Central memory CD8-positive, alpha-beta T cell (primary cell): ENCODE results near the gene PARVA.

ENCODE experiments used
- ATAC-seq: fragments of 150-1000 bp; cut with Tn5 transposase; replicated peaks from 2 replicates; pipeline ENCODE4 v1.10.0; 2022; ENCODE audit warnings: mild to moderate bottlenecking, moderate FRiP score, moderate number of reproducible peaks; ENCODE audit not compliant: poor library complexity, severe bottlenecking; ENCODE audit errors: extremely low read depth
- DNase-seq, 2 donors: peaks; one replicate each; pipeline ENCODE4 v3.0.0; 2021; ENCODE audit warnings: low spot score in 2 of 2
- H3K27ac Mint-ChIP-seq: one replicate; pipeline ENCODE4 v1.8.0; 2022; ENCODE audit warnings: low read depth, mild to moderate bottlenecking, moderate library complexity, mixed read lengths
- H3K27me3 Mint-ChIP-seq: one replicate; pipeline ENCODE4 v1.8.0; 2022; ENCODE audit warnings: mixed read lengths
- H3K36me3 Mint-ChIP-seq: one replicate; pipeline ENCODE4 v1.8.0; 2022; ENCODE audit warnings: mild to moderate bottlenecking, moderate library complexity, mixed read lengths; ENCODE audit not compliant: insufficient read depth
- H3K4me1 Mint-ChIP-seq: one replicate; pipeline ENCODE4 v1.8.0; 2022; ENCODE audit warnings: mixed read lengths
- H3K4me3 Mint-ChIP-seq: one replicate; pipeline ENCODE4 v1.8.0; 2022; ENCODE audit warnings: mild to moderate bottlenecking, moderate library complexity, mixed read lengths
- H3K9me3 Mint-ChIP-seq: one replicate; pipeline ENCODE4 v1.8.0; 2022; ENCODE audit warnings: mixed read lengths

PARVA gene

DNA sequence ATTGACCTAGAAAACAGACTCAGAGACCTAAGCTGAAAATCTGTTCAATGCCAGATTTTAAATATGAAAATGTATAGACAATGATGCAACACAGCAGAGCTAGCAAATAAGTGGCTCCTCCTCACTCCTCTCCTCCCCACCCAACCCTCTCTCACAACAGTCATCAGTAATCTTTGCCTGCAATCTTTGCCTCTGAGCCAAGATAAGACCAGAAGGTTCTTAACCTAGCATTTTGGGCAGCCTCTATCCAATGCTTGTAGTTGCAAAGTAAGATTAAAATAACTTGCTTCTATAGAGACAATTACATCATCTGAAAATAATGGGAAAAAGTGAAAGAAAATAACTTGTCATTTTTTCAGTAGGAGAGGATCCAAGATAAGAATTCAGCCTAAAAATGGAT, 117.3 kb downstream of the PARVA start:
- no peak overlapping the region for H3K4me3 Mint-ChIP-seq
- H3K27me3 Mint-ChIP-seq = peaks cover 3% of the 10 kb centered on the region
- no peak for ATAC-seq

DNA sequence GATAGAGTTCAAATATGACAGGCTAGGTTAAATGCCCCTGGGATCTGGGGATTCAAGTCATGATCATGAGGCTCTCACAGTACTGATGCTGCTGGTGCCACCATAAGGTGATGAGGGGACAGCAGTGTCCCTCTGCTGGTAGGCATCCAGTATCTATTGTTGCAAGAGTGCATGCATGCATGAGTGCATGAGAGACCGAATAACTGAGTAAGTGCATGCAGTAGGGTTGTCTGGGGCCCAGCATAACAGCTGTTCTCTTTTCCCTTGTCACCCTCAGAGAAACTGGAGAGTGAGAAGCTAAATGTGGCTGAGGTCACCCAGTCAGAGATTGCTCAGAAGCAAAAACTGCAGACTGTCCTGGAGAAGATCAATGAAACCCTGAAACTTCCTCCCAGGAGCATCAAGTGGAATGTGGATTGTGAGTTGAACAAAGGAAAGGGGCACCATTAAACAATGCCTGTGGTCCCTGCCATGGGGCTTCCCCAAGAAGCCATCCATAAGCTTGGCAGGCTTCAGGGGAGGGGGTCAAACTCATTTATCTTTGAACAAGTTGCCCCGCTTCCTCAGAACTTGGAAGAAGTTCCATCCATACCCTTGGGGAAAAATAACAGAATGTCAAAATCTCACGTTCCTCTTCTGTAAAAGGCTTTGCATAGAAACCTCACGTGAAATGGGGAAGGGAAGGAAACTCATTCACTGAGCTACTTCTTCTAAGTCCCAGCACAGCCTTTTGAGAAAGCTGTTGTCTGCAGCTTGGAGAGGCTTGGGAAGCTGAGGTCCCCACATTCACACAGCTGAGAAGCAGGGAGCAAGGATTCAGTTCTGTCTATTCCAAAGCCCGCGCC, 119.0 kb downstream of the PARVA start:
- Mint-ChIP-seq H3K4me3 (no peak overlapping the region), H3K4me1 (no peaks in the 10 kb centered on the region), H3K9me3 (no peaks in the 10 kb centered on the region), H3K27me3 (no peaks in the 10 kb centered on the region), H3K36me3 (peaks cover 2% of the 10 kb centered on the region), H3K27ac (no peak overlapping the region)
- DNase-seq (no peak), ATAC-seq (no peak)

More for the DNA sequence above, 117.3 kb downstream of the PARVA start:
- H3K27ac Mint-ChIP-seq = no peak overlapping the region
- H3K36me3 Mint-ChIP-seq = peaks cover 2% of the 10 kb centered on the region
- no peaks in the 10 kb centered on the region for H3K4me1 Mint-ChIP-seq
- peaks cover under 1% of the 10 kb centered on the region for H3K9me3 Mint-ChIP-seq
- no peak for DNase-seq

DNA sequence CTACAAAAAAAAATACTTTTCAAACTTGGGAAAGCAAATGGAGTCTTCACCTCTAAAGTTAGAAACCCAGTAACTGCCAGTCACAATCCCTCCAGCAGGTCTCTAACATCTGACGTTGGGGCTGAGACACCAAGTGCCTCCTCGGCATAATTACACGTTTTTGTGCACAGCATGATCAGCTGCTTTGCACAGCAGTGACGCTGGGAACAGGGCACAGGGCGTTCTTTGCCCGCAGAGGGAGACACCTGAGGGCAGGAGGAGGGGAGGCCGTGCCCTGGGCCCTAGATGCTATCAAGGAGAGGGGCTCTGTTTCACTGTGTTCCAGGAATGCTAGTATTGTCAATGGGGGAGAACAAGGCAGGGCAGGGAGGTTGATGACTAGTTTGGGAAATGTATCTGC, 120.1 kb downstream of the PARVA start:
- no peaks in the 10 kb centered on the region for H3K4me1 Mint-ChIP-seq
- H3K9me3 Mint-ChIP-seq = no peaks in the 10 kb centered on the region
- ATAC-seq (no peak), DNase-seq (no peak)
- no peak overlapping the region for H3K4me3 Mint-ChIP-seq
- no peaks in the 10 kb centered on the region for H3K27me3 Mint-ChIP-seq
- H3K27ac Mint-ChIP-seq = no peak overlapping the region
- peaks cover 2% of the 10 kb centered on the region for H3K36me3 Mint-ChIP-seq

DNA sequence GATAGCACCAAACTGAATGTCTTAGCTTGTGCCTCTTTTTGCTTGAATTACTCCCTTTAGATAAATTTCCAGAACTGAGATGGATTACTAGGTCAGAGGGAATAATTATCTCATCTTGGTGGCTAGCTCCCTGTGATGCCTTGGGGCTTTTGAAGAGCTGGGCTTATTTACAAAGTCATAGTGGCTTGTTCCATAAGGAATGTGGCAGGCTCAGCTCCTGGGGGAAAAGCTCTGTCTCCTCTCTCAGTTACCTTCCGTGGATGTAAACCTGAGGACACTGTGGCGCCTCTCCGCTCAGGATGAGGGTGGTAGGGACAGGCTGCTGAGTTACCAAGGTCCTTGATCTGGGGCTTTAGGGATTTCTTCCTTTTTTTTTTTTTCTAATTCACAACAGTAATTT, 121.7 kb downstream of the PARVA start:
- Mint-ChIP-seq H3K36me3 (peaks cover 2% of the 10 kb centered on the region), H3K4me1 (no peaks in the 10 kb centered on the region), H3K27me3 (no peaks in the 10 kb centered on the region), H3K9me3 (no peaks in the 10 kb centered on the region), H3K27ac (no peak overlapping the region), H3K4me3 (no peak overlapping the region)
- DNase-seq (no peak), ATAC-seq (no peak)

DNA sequence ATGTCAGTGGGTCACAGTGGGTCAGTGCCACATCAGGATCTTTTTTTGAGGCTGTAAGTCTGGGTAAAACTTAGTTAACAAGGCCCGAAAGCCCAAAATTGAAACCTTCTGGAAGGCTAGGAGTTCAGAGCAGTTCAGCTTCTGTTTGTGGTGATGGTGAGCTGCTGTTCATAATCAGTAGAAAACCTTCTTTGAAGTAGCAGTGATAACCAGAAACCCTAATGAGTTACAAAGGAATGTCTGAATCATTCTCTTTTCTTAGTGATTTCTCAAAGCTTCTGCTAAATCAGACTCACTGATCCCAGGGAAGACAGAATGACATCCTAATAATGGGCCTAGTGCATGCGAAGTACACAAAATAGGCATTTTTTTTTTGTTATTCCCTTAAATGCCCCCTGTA, 124.7 kb downstream of the PARVA start:
- Mint-ChIP-seq H3K9me3 (no peaks in the 10 kb centered on the region), H3K27me3 (peaks cover under 1% of the 10 kb centered on the region), H3K27ac (no peak overlapping the region), H3K4me3 (no peak overlapping the region), H3K36me3 (no peaks in the 10 kb centered on the region), H3K4me1 (no peaks in the 10 kb centered on the region)
- no peak for DNase-seq
- ATAC-seq = no peak

DNA sequence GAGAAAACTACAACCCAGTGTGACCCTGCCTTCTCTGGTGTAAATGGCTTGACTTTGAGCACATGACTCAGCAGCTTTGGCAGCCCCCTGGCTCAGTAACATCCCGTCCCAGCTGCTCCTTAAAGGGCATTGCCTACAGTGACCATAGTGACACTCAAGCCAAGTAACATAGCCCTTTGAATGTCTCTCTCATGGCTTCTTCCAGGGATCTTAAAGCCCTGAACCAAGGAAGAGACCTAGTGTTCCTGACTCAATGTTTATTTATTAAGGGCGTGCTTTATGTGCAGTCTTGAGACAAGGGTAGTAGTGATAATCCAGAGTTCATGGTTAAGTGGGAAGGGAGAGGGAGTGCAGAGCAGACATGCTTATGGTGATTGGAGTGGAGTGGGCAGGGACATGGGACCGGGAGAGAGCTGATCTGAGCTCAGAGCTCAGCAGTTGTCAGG, 125.7 kb downstream of the PARVA start:
- ATAC-seq (no peak), DNase-seq (no peak)
- Mint-ChIP-seq H3K36me3 (no peaks in the 10 kb centered on the region), H3K9me3 (no peaks in the 10 kb centered on the region), H3K4me3 (no peak overlapping the region), H3K27me3 (peaks cover 11% of the 10 kb centered on the region), H3K4me1 (no peaks in the 10 kb centered on the region), H3K27ac (no peak overlapping the region)

DNA sequence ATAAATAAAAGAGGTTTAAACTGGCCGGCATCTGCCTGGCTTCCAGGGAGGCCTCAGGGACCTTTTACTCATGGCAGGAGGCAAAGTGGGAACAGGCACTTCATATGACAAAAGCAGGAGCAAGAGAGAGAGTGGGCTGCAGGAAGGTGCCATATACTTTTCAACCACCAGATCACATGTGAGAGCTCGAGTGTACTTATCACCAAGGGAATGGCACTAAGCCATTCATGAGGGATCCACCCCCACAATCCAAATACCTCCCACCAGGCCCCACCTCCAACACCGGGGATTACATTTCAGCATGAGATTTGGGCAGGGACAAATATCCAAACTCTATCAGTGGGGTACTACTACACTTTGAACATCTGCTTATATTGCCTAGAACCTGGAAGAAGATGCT, 126.5 kb downstream of the PARVA start:
- Mint-ChIP-seq H3K36me3 (no peaks in the 10 kb centered on the region), H3K4me3 (no peak overlapping the region), H3K27ac (no peak overlapping the region), H3K9me3 (no peaks in the 10 kb centered on the region), H3K4me1 (no peaks in the 10 kb centered on the region), H3K27me3 (peaks cover 13% of the 10 kb centered on the region)
- no peak for ATAC-seq
- DNase-seq = no peak

DNA sequence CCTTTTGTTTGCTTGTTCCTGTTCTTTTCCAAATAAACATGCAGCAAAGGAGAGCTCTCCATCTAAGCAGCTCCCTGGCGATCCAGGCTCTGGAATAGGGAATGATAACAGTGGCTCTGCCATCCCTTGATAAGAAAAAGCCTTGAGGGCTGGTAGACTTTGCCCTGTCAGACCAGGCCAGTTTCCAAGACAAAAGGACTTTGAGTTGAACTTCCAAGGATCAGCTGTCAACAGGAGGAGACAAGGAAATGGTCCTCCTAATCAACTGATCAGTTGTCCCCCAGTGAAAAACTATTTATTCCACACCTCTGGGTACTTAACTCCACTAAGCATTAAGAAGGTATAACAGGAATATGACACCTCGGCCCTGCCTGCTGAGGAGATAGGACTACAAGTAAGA, 127.8 kb downstream of the PARVA start:
- ATAC-seq (no peak), DNase-seq (no peak)
- Mint-ChIP-seq H3K4me1 (no peaks in the 10 kb centered on the region), H3K36me3 (no peaks in the 10 kb centered on the region), H3K27ac (no peak overlapping the region), H3K4me3 (no peak overlapping the region), H3K9me3 (no peaks in the 10 kb centered on the region), H3K27me3 (peaks cover 13% of the 10 kb centered on the region)

DNA sequence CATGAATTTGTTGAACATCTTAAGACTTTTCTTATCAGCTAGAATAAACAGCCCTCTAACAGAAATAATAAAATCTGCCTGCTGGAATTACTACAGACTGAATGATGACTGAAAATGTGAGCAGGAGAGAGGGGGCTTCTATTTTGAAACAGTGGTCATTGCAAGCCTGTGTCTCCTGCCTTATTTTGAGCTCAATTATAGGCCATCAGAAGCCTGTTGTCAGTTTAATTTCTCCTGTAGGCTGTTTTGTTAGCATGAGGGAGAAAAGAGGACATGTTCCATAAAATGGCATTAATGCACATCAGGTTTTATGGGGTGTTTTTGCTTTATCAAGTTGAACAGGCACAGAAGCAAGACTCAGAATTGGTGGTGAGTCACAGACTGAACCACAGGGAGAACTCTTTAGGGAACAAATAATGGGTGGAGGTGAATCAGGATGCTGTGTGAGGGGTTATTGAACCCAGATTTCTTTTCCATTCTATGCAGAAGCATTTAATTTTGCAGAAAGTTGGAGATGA, 129.1 kb downstream of the PARVA start:
- ATAC-seq = no peak
- Mint-ChIP-seq H3K4me3 (no peak overlapping the region), H3K4me1 (no peaks in the 10 kb centered on the region), H3K36me3 (no peaks in the 10 kb centered on the region), H3K9me3 (no peaks in the 10 kb centered on the region), H3K27ac (no peak overlapping the region), H3K27me3 (peaks cover 25% of the 10 kb centered on the region)
- DNase-seq = no peak

DNA sequence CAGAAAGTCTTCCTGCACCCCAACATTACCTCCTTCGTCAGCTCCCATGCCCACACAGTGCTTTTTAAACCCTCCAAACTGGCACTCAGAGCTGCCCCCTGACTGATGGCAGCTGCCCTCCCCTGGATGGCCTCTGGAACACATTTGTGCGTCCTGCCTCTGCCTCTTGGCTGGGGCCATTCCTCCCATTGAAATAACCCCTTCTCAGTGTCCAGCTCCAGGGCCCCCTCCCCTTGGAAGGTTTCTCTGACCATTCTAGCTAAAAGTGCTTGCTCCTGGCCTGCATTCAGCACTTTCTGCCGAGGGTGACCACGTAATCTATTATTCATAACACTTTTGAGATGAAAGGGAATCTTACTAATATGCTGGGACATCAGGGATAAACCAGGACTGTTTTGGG, 130.0 kb downstream of the PARVA start:
- no peaks in the 10 kb centered on the region for H3K4me1 Mint-ChIP-seq
- no peak overlapping the region for H3K27ac Mint-ChIP-seq
- no peak for DNase-seq
- peaks cover 33% of the 10 kb centered on the region for H3K27me3 Mint-ChIP-seq
- H3K36me3 Mint-ChIP-seq = no peaks in the 10 kb centered on the region
- no peak for ATAC-seq
- H3K9me3 Mint-ChIP-seq = no peaks in the 10 kb centered on the region
- H3K4me3 Mint-ChIP-seq = no peak overlapping the region

DNA sequence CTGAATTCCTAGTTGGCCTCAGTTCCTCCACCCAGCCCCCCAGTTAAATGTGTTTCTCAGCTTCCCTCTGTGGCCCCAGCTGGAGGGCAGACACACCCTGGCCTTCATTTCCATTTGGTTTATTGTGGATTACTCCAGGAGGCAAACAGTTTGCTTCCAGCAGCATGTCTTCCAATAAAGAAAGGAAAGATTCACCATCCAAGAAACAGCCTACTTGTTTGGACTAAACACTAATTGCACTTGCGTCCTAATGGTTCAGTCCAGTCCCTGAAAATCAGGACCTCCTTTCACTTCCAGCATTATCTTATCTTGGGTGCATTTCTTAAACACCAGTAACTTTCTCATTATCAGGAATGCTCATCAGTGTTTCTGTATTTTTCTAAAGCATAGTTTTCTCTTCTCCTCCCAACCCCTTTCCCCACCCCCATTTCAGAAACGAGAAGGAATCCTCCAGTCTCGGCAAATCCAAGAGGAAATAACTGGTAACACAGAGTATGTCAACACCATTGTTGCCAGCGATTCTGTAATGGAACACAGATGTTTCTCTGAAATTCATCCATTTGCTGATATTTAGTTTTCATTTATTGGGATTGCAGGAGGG, 130.9 kb downstream of the PARVA start:
- no peak for DNase-seq
- Mint-ChIP-seq H3K4me1 (no peaks in the 10 kb centered on the region), H3K27me3 (peaks cover 39% of the 10 kb centered on the region), H3K27ac (no peak overlapping the region), H3K36me3 (no peaks in the 10 kb centered on the region), H3K9me3 (no peaks in the 10 kb centered on the region), H3K4me3 (no peak overlapping the region)
- no peak for ATAC-seq

DNA sequence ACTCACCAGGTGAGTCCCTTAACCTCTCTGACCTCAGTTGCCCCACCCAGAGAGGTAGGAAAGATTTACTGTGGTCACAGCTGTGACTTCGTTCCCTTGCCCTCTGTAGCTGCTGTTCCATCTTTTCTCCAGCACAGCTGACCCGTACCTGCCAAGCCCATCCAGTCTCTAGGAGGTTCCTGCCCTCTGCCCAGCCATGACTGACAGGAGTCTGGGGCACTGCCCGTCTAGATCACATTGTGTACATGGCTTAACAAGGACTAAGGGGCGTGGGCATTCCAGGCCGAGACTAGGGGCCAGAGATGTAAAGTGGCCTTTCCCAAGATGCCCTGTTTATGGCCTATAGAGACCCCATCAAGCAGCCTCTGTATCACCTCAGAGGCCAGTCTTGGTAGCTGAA, 132.0 kb downstream of the PARVA start:
- Mint-ChIP-seq H3K4me1 (no peaks in the 10 kb centered on the region), H3K36me3 (no peaks in the 10 kb centered on the region), H3K4me3 (no peak overlapping the region), H3K27ac (no peak overlapping the region), H3K27me3 (peaks cover 46% of the 10 kb centered on the region), H3K9me3 (no peaks in the 10 kb centered on the region)
- ATAC-seq (no peak), DNase-seq (no peak)

DNA sequence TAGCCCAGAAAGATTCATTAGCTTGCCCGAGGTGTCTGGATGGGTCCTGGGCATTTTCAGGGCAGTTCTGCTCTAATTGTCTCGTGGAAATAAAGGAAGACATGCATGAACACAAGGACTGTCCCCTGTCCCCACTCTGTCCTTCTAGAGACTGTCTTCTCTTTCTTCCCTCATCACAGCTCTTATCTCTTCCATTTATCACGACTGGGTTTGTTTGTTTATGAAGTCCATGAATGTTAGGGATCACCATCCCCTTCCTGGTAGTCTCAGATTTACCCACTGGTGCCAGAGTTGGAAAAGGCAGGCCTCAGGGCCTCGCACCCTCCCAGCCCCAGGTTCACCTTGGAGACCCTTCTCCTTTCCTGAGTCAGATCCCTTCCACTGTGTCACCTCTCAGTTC, 134.8 kb downstream of the PARVA start:
- ATAC-seq (no peak), DNase-seq (no peak)
- Mint-ChIP-seq H3K27ac (no peak overlapping the region), H3K4me1 (no peaks in the 10 kb centered on the region), H3K4me3 (no peak overlapping the region), H3K36me3 (no peaks in the 10 kb centered on the region), H3K27me3 (peaks cover 45% of the 10 kb centered on the region), H3K9me3 (no peaks in the 10 kb centered on the region)
